Gastroesophageal sphincter (tissue), 4 donors: Measurements from ENCODE around the gene AFMID. TPM values are rescaled to one million over a fixed set of nuclear protein-coding genes. Genes with fewer than 3 reads are reported as not detected.

Experiments
- ATAC-seq: fragments of 150-250 bp; one replicate; pipeline ENCODE4 v1.9.1; 2016; ENCODE audit warnings: mild to moderate bottlenecking, moderate library complexity
- H3K27ac ChIP-seq, 4 donors: fragments of 200-600 bp; sonication (generic) in 3 of 4; 1 replicate in 3 of 4; 2 replicates in 1 of 4; pipeline ENCODE4 v1.5.1; 2016 to 2019
- H3K27me3 ChIP-seq: fragments of 200-600 bp; sonication (generic); one replicate; pipeline ENCODE4 v1.5.1; 2019
- H3K36me3 ChIP-seq, 2 donors: fragments of 200-600 bp; sonication (generic); one replicate each; pipeline ENCODE4 v1.5.1; 2019; ENCODE audit warnings: control low read depth in 1 of 2
- H3K4me1 ChIP-seq, 3 donors: fragments of 200-600 bp; sonication (generic); 1 replicate in 2 of 3; 2 replicates in 1 of 3; pipeline ENCODE4 v1.5.1; 2016 to 2019; ENCODE audit warnings: control low read depth in 2 of 3
- H3K4me3 ChIP-seq, 2 donors: fragments of 200-600 bp; sonication (generic); one replicate each; pipeline ENCODE4 v1.5.1; 2019; ENCODE audit warnings: mild to moderate bottlenecking in 1 of 2, moderate library complexity in 1 of 2
- H3K9me3 ChIP-seq, 3 donors: fragments of 200-600 bp; sonication (generic); one replicate each; pipeline ENCODE4 v1.5.1; 2017 to 2019; ENCODE audit warnings: control low read depth in 2 of 3
- EP300 ChIP-seq: sonication (generic); formaldehyde crosslinking; IDR thresholded peaks from one replicate; pipeline ENCODE4 v1.6.1; 2017; ENCODE audit warnings: antibody characterized with exemption, mild to moderate bottlenecking
- POLR2A ChIP-seq, 2 donors: fragments of 450-650 bp; IDR thresholded peaks; one replicate each; pipeline ENCODE4 v1.6.1; 2017; ENCODE audit warnings: antibody characterized with exemption in 2 of 2, mild to moderate bottlenecking in 2 of 2, moderate library complexity in 1 of 2
- POLR2AphosphoS5 ChIP-seq: sonication (generic); formaldehyde crosslinking; IDR thresholded peaks from one replicate; pipeline ENCODE4 v1.6.1; 2017; ENCODE audit warnings: antibody characterized with exemption
- WGBS, 2 donors: methylation state at CpG; one replicate each; pipeline ENCODE4 v1.1.5; 2018; ENCODE audit warnings: low coverage in 1 of 2; 5-methylcytosine and 5-hydroxymethylcytosine counted together
- small RNA-seq, 4 donors: library from RNA; depleted of rRNA; stranded (forward); fragments of <200 nt; gene quantifications; one replicate each; pipeline ENCODE3, GENCODE V24; 2016
- total RNA-seq, 4 donors: library from RNA; depleted of rRNA; stranded (reverse); fragments of >200 nt; gene quantifications; one replicate each; pipeline ENCODE4 v1.1.0, GENCODE V29; 2016
- TF ChIP-seq, protein P1 (sequence below), 4 experiments: fragments of 200-600 bp in 2 of 4; fragments of 450-650 bp in 2 of 4; sonication (generic) in 1 of 4; IDR thresholded peaks; one replicate each; pipeline ENCODE4 v1.5.1; 2017 to 2019; ENCODE audit warnings: antibody characterized with exemption in 4 of 4, mild to moderate bottlenecking in 2 of 4, moderate library complexity in 2 of 4

Gene AFMID
- total RNA-seq, 4 donors from 2014 or later, result 14.9 to 43.9 (median 31.6) TPM

DNA sequence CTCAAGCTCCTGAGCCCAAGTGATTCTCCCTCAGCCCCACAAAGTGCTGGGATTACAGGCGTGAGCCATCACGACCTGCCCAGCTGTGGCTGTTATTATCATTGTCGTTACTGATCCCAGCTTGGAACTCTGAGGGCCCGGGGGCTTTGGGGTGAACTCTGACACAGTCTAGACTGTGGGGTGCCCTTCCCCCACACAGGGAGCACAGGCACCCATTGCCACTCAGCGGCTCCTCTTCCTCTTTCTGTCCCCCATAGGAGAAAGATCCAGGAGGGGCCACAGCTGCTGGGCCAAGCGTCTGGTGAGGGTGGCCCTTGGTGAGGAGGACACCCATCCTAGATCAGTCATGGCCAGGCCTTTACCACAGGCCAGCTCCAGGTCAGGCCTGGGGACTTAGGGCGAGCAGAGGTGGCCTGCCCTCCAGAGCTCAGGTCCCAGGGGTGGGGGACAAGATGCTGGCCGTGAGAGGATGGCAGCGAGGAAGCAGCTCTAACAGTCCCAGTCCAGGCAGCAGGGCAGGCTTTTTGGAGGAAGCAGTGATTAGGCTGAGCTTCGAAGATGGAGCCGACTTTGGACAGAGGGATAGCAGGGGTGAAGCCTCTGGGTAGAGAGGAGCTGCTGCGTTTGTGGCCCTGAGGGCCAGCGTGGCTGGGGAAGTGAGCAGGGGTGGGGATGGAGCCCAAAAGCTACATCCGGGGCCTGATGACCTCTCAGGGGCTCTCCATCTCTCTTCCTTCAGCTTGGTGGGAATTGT is 69.0 kb downstream of the AFMID start:
- H3K27me3 ChIP-seq, result peaks cover 8% of the 10 kb centered on the region
- no peak overlapping the region for H3K4me3 ChIP-seq
- H3K9me3 ChIP-seq, result no peaks in the 10 kb centered on the region
- WGBS, 2 donors, result 83% methylated on average over 1 of the region's 14 CpGs
- no peak for TF ChIP-seq EP300
- no peaks in the 10 kb centered on the region for H3K36me3 ChIP-seq
- peak overlapping the region in 2 of 4 donors; percentile 10 to 67 for H3K27ac ChIP-seq
- no peak for ATAC-seq
- H3K4me1 ChIP-seq, result peaks cover 0 to 46% (median 2%) of the 10 kb centered on the region in 3 donors

DNA sequence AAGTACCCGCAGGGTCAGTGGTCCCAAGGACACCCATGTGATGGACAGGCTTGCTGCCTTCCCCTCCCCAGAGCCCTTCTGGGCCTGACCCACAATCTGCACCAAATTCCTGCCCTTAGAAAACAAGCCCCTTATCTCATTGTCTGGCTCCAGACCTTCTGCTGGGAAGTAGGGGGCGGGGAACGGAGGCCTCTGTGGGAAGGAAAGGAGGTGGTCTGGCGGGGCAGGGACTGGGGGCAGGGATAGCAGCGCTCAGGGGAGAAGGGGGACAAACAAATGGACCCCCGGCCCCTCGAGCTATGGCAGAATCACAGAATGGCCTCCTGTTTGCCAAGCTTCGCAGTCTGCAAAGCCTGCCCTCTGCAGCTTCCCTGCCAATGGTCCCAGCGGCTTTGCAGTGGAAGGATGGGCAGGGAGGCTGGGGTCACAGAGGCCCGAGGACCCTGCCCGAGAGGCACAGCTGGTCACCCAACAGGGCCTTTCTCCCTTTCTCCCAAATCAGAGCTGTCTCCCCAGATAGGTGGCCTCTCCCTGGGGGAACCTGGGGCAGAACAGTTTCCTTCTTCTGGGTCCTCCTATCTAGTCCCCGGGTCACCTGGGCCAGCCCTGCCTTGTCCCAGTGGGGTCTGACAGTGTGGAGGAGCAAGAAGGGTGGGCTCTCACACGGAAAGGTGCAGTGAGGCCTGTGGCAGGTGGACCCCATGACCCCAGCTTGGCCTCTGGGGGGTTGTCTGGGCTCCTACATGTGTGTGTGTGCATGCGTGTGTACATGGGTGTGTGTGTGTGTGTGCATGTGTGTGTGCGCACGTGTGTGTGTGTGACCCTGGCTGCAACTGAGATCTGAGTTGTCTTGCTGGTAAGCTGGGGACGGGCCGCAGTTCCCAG is 69.8 kb downstream of the AFMID start:
- WGBS, 2 donors, result 60 to 80% methylated on average over 1 to 5 of the region's 18 CpGs
- Histone ChIP-seq H3K9me3 (no peaks in the 10 kb centered on the region), H3K4me3 (no peak overlapping the region), H3K36me3 (no peaks in the 10 kb centered on the region), H3K27me3 (peaks cover 8% of the 10 kb centered on the region), H3K27ac (peak overlapping the region in 3 of 4 donors; percentile 10 to 67 (median 56)), H3K4me1 (peaks cover 0 to 38% (median 0%) of the 10 kb centered on the region in 3 donors)
- TF ChIP-seq POLR2AphosphoS5 (no peak), POLR2A (IDR thresholded peaks at IDR 0.05) (no peak), EP300 (no peak)
- TF ChIP-seq, protein P1, sequence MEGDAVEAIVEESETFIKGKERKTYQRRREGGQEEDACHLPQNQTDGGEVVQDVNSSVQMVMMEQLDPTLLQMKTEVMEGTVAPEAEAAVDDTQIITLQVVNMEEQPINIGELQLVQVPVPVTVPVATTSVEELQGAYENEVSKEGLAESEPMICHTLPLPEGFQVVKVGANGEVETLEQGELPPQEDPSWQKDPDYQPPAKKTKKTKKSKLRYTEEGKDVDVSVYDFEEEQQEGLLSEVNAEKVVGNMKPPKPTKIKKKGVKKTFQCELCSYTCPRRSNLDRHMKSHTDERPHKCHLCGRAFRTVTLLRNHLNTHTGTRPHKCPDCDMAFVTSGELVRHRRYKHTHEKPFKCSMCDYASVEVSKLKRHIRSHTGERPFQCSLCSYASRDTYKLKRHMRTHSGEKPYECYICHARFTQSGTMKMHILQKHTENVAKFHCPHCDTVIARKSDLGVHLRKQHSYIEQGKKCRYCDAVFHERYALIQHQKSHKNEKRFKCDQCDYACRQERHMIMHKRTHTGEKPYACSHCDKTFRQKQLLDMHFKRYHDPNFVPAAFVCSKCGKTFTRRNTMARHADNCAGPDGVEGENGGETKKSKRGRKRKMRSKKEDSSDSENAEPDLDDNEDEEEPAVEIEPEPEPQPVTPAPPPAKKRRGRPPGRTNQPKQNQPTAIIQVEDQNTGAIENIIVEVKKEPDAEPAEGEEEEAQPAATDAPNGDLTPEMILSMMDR (IDR thresholded peaks at IDR 0.05), result no peak
- ATAC-seq, result no peak

Small RNA genes within 50 kb of the gene (small RNA-seq; reads per million reads assigned to genes)
- gene AC087645.1, result 0 reads per million in 4 donors

Other genes with a start within 250 kb of the AFMID start
- 10 to 100 TPM; 15.8 to 30.3 (median 27.7) TPM for gene TNRC6C, start 228.7 kb upstream of the AFMID start, total RNA-seq
- gene TMC6, start 58.6 kb upstream of the AFMID start, total RNA-seq, result 10 to 100 TPM; 12.4 to 19.0 (median 15.5) TPM
- gene TMC8, start 56.6 kb upstream of the AFMID start, total RNA-seq, result 10 to 100 TPM in 1 of 4 donors, 1 to 10 TPM in 3; 1.7 to 12.0 (median 3.0) TPM
- not detected for gene C17orf99, start 41.0 kb upstream of the AFMID start, total RNA-seq
- 100 to 1,000 TPM in 1 of 4 donors, 10 to 100 TPM in 3; 49.9 to 151 (median 81.2) TPM for gene SYNGR2, start 18.8 kb upstream of the AFMID start, total RNA-seq
- gene TK1, start 310 bp upstream of the AFMID start, total RNA-seq, result 10 to 100 TPM in 2 of 4 donors, 1 to 10 TPM in 2; 3.4 to 24.8 (median 12.1) TPM
- gene BIRC5, start 26.9 kb downstream of the AFMID start, total RNA-seq, result 1 to 10 TPM in 1 of 4 donors, under 1 TPM in 1, not detected in 2; 0.27 to 1.6 TPM
- not detected for gene TMEM235, start 44.3 kb downstream of the AFMID start, total RNA-seq
- 100 to 1,000 TPM in 1 of 4 donors, 10 to 100 TPM in 3; 11.5 to 423 (median 38.2) TPM for gene SOCS3, start 172.7 kb downstream of the AFMID start, total RNA-seq
- gene PGS1, start 191.3 kb downstream of the AFMID start, total RNA-seq, result 10 to 100 TPM; 24.1 to 53.0 (median 38.8) TPM